GM21360 (cell line): ENCODE data around the gene GRIA1.
"Not testable (repeated sequence)": the region's sequence is repeated elsewhere in the genome, so short reads cannot be mapped to it uniquely, and the experiment has no call there.

ENCODE experiments used
- ATAC-seq: cut with Tn5 transposase; IDR thresholded peaks from one replicate; pipeline ENCODE4 v1.9.1; 2021; ENCODE audit warnings: mild to moderate bottlenecking, moderate library complexity; ENCODE audit not compliant: unreplicated experiment

Gene GRIA1

DNA sequence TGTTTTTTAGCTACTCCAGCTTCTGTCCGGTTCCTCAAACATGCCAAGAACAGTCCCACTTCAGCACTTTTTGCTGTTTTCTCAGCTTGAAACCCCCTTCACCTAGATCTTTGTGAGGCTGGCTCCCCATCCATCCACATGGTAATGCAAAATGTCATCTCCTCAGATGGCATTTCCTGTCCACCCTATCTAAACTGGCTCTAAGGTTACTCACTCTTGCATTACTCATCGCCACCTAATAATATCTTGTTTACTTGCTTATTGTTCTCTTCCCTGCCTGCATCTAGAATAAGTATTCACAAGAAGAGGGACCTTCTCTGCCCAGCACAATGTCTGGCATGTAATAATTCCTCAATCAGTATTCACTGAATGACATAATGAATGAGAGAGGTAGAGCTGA lies 328.2 kb downstream of the GRIA1 start:
- ATAC-seq, result no peak

DNA sequence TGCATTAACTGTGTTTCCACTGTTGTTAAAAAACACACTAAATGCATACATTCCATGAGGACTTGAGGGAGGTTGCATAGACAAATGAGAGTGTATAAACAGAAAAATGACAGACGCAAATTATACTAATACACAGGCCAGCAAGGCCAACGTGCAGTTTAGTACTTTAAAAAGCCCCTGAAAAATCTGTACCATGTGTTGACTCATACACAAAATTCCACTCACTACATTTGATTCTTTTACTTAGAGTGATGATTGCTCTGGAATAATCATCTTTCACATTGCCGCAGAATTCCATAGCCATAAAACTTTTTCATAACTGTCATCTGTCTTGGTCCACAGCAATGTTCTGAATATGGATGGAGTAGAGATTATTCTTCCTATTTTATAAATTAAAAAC lies 332.6 kb downstream of the GRIA1 start:
- no peak for ATAC-seq

DNA sequence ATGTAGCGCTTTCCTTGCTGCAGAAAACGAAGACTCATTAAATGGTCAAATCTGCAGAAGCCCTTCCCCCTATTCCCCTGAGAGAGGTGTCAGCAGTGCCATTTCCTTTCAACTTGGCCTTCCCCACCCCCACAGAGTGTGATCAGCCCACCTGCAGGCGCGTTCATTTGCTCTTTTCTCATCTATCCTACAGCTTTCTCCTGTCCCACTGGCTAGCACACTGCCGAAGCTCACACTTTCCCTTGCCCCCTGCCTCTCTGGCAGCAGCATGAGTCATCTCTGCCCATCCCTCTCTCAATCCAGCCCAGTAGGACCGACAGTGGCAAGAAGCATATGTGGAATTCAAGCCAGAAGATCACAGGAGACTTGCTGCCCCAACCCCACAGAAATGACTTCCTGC lies 334.4 kb downstream of the GRIA1 start:
- no peak for ATAC-seq

DNA sequence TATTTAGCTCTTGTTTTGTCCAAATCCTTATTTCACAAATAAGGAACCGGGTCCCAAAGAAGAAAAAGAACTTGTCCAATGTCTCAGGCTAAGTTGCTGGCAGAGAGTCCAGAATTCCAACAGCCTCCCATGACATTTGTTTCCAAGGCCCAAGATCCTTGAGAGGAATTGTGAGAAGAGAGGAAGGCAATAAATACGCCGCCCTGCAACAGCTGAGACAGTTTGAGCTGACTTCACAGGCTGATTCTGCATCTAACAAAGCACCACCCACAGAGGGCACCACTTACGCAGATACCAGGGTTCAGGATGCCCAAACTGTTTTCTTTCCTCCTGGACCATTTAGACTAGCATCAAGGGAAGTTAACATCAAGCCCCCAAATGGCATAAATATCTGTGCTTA lies 336.9 kb downstream of the GRIA1 start:
- no peak for ATAC-seq

DNA sequence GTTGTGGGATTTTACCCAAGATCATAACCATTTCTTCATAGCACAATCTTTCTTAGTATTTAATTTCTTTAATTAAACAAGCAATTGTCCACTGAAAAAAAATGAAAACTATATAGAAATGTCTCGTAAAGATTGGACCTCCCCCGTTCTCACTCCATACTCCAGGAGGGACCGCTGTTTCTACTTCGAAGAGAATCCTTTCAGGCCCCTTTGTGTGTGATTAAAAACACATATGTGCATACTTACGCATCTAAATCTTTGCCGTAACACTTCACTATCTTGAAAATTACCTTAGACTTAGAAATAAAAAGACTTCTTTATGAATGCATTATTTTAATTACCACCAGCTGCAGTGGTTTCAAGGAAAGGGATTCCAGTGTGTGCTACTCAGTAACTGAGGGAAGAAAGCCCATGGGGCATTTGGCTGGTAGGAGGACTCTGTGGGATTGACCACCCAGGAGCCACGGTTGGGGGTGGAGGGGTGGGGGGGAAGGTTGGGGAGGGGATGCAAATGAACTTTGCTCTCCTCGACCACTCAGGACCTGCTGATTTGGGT lies 339.1 kb downstream of the GRIA1 start:
- no peak for ATAC-seq

DNA sequence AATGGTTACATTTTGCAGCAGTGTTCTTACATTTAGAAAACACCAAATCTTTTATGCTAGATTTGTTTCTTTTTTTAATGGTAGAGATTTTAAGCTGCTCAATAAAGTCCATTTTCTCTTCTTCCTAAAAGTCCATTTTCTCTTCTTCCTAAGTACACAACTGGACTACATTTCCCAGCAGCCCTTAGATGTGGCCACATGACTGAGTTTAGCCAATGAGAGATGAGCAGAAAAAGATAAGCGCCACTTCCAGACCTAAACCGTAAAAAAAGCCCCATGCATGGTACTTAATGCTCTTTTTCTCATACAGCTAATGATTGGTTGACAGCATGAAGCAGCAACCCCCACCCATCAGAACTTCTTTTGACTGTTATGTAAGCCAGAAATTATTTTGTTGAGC lies 341.5 kb downstream of the GRIA1 start:
- ATAC-seq, result peak; percentile 97

DNA sequence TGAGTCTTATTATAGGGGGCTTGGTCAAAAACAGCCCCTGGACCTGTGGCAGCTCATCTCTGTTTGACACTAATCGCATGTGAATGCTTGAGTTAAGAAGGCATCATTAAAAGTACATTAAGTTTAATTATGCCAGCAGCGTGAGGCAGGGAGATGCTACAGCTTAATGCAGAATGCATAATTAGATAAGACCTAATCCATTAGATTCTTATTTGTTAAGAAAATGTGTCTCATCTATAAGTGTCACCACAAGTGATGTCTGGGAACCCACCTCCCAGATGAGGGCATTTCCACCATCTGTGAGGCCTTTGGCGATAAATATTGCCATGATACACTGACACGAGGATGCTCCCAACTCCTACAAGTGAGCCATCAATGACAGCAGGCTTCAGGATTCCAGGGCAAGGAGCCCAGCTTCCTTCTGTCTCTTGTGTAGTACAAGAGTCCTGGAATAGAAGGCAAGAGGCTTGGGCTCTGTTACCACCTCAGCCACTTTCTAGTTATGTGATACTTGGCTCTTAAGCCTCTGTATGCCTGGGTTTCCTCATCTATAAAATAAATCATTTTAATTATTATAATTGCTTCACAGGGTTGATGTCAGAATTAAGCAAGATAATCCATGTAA lies 345.5 kb downstream of the GRIA1 start:
- no peak for ATAC-seq

DNA sequence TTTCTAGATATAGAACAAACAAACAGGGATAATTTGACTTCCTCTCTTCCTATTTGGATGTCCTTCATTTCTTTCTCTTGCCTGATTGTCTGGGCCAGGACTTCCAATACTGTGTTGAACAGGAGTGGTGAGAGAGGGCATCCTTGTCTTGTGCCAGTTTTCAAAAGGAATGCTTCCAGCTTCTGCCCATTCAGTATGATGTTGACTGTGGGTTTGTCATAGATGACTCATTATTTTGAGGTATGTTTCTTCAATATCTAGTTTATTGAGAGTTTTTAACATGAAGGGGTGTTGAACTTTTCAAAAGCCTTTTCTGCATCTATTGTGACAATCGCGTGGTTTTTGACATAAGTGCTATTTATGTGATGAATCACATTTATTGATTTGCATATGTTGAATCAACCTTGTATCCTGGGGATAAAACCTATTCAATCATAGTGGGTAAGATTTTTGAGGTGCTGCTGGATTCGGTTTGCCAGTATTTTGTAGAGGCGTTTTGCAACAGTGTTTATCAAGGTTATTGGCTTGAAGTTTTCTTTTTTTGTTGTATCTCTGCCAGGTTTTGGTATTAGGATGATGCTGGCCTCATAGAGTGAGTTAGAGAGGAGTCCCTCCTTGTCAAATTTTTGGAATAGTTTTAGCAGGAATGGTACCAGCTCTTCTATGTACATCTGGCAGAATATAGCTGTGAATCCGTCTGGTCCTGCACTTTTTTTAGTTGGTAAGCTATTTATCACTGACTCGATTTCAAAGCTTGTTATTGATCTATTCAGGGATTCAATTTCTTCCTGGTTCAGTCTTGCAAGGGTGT lies 359.0 kb downstream of the GRIA1 start:
- not testable (repeated sequence) for ATAC-seq

DNA sequence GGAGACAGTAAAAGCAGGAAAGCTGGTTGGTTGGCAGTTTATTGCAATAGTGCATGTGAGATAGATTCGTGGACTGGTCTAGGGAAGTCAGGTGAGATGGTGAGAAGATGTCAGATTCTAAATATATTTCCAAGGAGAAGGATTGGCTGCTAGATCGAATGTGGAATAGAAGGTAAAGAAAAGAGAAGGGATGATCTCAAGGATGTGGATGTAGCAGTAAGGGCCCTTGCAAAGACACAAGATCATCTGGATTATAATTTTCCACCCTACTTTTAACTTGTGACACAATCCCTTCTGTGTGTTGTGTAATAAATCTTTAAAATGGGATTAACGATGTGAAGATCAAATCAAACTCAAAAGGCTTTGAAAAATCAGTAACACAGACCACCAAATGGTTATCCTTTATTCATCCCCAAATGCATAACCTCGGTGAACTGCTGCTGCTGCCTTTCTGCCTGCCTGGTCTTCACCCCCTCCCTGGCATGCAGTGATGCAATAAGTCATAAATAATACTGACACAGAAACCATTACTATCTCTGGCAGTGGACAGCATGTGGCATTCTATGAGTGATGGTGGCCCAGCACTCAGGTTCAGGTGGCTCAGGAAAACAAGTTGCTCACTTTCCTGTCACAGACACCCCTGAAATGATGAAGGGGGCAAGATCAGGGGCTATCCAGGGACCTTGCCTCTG lies 369.9 kb downstream of the GRIA1 start:
- ATAC-seq, result no peak

DNA sequence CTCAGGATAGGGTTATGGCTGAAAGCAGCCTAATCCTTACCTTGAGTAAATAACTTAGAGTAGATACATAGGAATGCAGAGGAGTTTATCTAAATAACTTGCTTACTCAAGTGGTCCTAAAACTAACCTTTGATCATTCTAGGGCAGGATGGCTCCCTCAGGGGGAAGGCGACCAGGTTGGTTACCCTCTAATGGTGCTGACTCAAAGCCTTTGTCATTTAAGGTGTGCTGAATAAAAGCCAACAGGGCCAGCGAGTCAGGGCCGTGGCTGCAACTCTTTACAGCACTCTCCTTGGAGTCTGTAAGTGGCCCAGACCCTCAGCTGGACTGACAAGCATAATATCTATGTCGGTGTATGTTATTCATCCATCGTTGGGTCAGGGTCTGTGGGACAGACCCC lies 372.4 kb downstream of the GRIA1 start:
- not testable (repeated sequence) for ATAC-seq
